Mammary epithelial cell (primary cell): ENCODE results near the gene ANK3.

Source experiments
- CTCF ChIP-seq, 2 donors: IDR thresholded peaks in 1 of 2; conservative IDR thresholded peaks in 1 of 2; 2 replicates each; pipeline ENCODE4 v1.5.1; 2011 to 2012; ENCODE audit warnings: inconsistent platforms in 2 of 2, low read length in 2 of 2, mild to moderate bottlenecking in 2 of 2, control low read depth in 1 of 2, low read depth in 1 of 2; ENCODE audit not compliant: insufficient read depth in 1 of 2; ENCODE audit errors: extremely low read depth in 1 of 2
- EZH2 ChIP-seq: IDR thresholded peaks from 2 replicates; pipeline ENCODE4 v1.6.1; 2012; ENCODE audit warnings: low read length, inconsistent platforms, borderline replicate concordance

- no peak for TF ChIP-seq CTCF (conservative IDR thresholded peaks at IDR 0.05 in 1 of 2, IDR thresholded peaks at IDR 0.05 in 1 of 2; ENCODE audit: extremely low read depth in 1 of 2, insufficient read depth in 1 of 2, low read depth in 1 of 2, low read length in 2 of 2)
- no peak for TF ChIP-seq EZH2
Measured at GRCh38 chr10:60372436-60372835, 17.2 kb downstream of the ANK3 start.
